Measurements from ENCODE around the gene PLXDC2. TPM values are rescaled to one million over a fixed set of nuclear protein-coding genes. Genes with fewer than 3 reads are reported as not detected.
A peak's percentile ranks its signal among the peaks of the same experiment; 100 is the strongest.
"Not testable (repeated sequence)": the region's sequence is repeated elsewhere in the genome, so short reads cannot be mapped to it uniquely, and the experiment has no call there.

The PLXDC2 gene
- 0.86 and 1.4 TPM in 2 replicates for total RNA-seq

DNA sequence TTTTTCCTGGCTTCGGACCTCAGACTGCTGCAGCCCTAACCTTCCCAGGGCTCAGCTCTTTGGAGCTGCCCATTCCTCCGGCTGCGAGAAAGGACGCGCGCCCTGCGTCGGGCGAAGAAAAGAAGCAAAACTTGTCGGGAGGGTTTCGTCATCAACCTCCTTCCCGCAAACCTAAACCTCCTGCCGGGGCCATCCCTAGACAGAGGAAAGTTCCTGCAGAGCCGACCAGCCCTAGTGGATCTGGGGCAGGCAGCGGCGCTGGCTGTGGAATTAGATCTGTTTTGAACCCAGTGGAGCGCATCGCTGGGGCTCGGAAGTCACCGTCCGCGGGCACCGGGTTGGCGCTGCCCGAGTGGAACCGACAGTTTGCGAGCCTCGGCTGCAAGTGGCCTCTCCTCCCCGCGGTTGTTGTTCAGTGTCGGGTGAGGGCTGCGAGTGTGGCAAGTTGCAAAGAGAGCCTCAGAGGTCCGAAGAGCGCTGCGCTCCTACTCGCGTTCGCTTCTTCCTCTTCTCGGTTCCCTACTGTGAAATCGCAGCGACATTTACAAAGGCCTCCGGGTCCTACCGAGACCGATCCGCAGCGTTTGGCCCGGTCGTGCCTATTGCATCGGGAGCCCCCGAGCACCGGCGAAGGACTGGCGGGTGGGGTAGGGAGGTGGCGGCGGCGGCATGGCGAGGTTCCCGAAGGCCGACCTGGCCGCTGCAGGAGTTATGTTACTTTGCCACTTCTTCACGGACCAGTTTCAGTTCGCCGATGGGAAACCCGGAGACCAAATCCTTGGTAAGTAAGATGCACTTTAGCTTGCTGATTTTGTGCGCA, at the start of gene PLXDC2:
PLXDC2 (plus strand) TSS at position 22 of the 820 bp plus-strand sequence.
- TF ChIP-seq CTCF (conservative IDR thresholded peaks at IDR 0.05; ENCODE audit: low read depth, low read length) = no peak
- DNase-seq (ENCODE audit: low read depth) = no peak

DNA sequence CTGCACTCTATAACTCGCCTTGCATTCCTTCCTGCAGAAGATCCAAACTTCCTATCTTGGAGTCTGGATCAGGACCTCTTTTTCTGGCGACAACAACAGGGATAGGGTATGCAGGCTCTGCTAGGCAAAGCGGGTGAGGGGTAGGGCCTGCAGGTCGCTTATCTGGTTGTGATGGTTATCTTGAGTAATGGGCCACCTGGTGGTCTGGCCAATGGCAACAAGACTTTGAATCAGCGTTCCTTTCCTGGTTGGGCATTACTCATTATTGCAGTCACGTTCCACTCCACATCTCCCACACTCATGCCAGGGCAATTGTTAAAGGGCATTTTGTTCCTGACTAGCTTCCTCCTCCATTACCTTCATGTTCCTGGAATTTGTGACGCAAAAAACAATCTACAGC, 48.4 kb upstream of the PLXDC2 start:
- TF ChIP-seq CTCF (conservative IDR thresholded peaks at IDR 0.05; ENCODE audit: low read depth, low read length) = peak; percentile 17
- DNase-seq (ENCODE audit: low read depth) = peak; percentile 22

More for the DNA sequence above, at the start of gene PLXDC2:
- peak within 1 kb of the TSS; percentile 83 for H3K4me3 ChIP-seq (ENCODE audit: low read depth, low read length)

GRCh38 chr10:19769826-19770225, 46.4 kb upstream of the PLXDC2 start:
- DNase-seq (ENCODE audit: low read depth); H3K4me3 ChIP-seq (ENCODE audit: low read depth, low read length): not testable (repeated sequence)

More for the DNA sequence above, 48.4 kb upstream of the PLXDC2 start:
- no peak overlapping the region for H3K4me3 ChIP-seq (ENCODE audit: low read depth, low read length)

DNA sequence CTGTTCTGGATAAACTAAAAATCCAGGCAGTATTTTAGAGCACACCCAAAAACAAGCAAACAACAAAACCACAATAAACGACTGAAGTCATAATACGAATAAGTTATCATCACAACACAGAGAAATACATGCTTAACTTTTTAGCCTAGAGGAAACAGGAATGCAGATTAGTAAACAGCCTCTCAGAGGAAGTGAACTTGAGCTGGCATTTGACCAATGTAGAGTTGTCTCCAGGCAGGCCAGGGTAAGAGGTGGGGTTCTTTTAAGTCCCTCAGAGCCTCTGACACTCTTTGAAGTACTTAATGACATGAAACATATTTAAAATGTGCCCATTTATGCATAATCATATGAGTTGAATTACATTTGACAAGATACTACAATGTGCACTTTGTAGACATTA, 43.3 kb upstream of the PLXDC2 start:
- DNase-seq (ENCODE audit: low read depth) = no peak
- no peak for TF ChIP-seq CTCF (conservative IDR thresholded peaks at IDR 0.05; ENCODE audit: low read depth, low read length)
- H3K4me3 ChIP-seq (ENCODE audit: low read depth, low read length) = no peak overlapping the region

DNA sequence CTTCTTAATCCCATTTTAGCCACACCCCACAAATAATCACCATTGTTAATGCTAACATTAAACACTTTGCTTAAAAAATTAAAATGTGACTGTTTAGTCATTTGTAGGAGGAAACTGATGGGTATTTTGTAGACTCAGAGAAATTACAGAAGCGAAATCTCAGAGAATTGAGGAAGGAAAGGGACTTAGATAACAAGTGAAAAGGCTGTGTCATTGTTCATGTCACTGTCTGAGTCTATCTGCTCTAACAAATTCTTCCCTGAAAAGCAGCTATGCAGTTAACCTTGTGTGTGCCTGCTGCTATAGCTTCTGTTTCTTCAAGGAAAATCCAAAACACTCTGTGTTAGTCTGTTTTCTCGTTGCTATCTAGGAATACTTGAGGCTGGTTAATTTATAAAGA, 40.9 kb upstream of the PLXDC2 start:
- no peak for TF ChIP-seq CTCF (conservative IDR thresholded peaks at IDR 0.05; ENCODE audit: low read depth, low read length)
- DNase-seq (ENCODE audit: low read depth) = no peak
- H3K4me3 ChIP-seq (ENCODE audit: low read depth, low read length) = no peak overlapping the region

- DNase-seq (ENCODE audit: low read depth) = no peak
- TF ChIP-seq CTCF (conservative IDR thresholded peaks at IDR 0.05; ENCODE audit: low read depth, low read length) = no peak
- H3K4me3 ChIP-seq (ENCODE audit: low read depth, low read length) = no peak overlapping the region
Measured at GRCh38 chr10:19777806-19778205, 38.4 kb upstream of the PLXDC2 start.

- no peak overlapping the region for H3K4me3 ChIP-seq (ENCODE audit: low read depth, low read length)
- DNase-seq (ENCODE audit: low read depth) = no peak
- TF ChIP-seq CTCF (conservative IDR thresholded peaks at IDR 0.05; ENCODE audit: low read depth, low read length) = no peak
Measured at GRCh38 chr10:19778996-19779395, 37.2 kb upstream of the PLXDC2 start.

Data from epithelial cell of proximal tubule (primary cell).